GM19455 (cell line): ENCODE results near the gene ITPR1.

Experiments used
- ATAC-seq: cut with Tn5 transposase; IDR thresholded peaks from one replicate; pipeline ENCODE4 v1.9.1; 2021; ENCODE audit not compliant: unreplicated experiment

Gene ITPR1

GRCh38 chr3:4800595-4800994 lies 307.4 kb downstream of the ITPR1 start:
- no peak for ATAC-seq

DNA sequence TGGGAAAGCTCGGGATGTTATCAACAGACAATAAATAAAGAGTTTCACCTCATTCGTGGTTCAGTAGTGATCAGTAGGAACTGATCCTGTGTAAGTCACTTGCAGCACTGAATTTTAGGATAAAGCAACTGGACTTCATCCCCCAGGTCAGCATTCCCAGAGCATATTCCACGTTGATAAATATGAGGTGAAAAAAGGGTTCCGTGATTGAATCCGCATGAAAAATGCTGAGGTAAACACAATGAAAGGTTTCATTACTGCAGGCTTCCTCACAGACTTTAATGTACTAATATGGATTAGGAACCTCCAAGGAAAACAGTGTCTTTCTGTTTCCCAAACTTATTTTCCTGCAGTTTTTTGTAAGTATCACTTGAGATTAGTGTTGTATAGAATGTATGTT lies 308.7 kb downstream of the ITPR1 start:
- ATAC-seq: no peak

DNA sequence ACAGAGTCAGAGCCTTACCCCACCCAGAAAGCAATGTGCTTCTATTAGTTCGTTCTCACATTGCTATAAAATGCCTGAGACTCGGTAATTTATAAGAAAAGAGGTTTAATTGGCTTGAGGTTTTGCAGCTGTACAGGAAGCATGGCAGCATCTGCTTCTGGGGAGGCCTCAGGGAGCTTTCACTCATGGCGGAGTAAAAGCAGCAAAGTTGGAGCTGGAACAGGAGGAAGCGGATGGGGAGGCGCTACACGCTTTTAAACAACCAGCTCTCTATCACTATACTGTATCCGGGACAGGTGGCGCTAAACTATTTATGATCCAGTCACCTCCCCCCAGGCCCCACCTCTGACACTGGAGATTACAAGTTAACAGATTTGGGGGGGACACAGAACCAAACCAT lies 309.8 kb downstream of the ITPR1 start:
- ATAC-seq: no peak

- no peak for ATAC-seq
These were observed 311.3 kb downstream of the ITPR1 start for GRCh38 chr3:4804161-4805058.

GRCh38 chr3:4805662-4806061 lies 312.5 kb downstream of the ITPR1 start:
- ATAC-seq: no peak

- ATAC-seq: no peak
These were observed 313.5 kb downstream of the ITPR1 start for GRCh38 chr3:4806535-4807108.

DNA sequence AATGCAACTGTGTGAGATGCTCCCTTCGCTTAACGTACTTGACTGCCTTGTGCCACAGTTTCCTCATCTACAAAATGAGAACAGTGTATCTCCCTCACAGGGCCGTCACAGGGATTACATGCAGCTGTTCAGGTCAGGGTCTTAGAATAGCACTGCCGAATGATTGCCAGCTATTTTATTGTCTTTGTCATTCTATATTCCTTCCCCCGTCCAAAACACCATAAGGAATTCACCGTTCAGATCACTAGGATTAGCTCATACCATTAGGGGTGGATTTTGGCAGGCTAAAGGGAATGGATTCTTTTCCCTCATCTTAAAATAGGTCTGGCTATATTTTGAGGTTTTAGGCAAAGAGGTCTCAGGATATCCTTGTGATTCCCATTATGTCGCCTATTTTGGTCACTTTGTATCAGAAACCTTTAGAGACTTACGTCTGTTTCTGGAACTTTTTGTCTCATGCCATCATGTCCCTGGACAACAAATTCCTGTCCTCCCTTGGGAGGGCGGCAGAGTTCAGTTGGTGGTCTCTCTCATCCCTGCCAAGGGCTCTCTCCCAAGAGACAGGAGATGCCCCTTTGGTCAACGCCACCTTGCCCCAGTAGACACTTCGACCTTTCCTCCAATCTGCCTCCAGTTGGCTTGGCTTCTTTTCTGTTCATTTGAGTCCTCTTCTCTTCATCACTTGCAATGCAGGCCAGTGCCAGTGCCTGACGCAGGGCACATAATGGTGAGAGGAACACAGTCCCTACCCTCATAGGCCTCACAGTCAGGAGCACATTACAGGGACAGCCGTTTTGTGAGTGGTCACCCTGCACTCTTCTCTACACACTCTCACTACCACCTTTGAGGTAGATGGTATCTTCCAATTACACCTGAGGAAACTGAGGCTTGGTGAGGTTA lies 314.5 kb downstream of the ITPR1 start:
- no peak for ATAC-seq

- ATAC-seq: no peak
These were observed 315.5 kb downstream of the ITPR1 start for GRCh38 chr3:4808637-4809036.

GRCh38 chr3:4809922-4810321 lies 316.8 kb downstream of the ITPR1 start:
- no peak for ATAC-seq

DNA sequence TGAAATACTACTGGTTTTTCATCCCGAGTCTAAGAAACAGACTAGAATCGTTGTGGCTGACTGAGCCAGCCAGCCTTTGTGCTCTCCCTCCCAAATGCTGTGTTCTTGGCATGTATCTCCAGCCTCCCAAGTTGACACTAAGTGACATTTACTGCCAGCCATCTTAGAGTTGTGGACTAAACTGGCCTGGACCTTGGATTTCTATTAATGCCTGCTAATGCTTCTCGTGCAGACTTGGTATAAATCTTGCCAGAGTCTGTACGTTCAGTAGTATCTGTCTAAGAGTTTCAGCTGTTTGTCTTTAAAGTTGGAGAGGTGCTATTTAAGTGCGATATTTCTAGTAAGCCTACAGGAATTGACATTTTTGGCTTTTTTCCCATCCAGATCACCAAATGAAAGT lies 319.4 kb downstream of the ITPR1 start:
- ATAC-seq: no peak

DNA sequence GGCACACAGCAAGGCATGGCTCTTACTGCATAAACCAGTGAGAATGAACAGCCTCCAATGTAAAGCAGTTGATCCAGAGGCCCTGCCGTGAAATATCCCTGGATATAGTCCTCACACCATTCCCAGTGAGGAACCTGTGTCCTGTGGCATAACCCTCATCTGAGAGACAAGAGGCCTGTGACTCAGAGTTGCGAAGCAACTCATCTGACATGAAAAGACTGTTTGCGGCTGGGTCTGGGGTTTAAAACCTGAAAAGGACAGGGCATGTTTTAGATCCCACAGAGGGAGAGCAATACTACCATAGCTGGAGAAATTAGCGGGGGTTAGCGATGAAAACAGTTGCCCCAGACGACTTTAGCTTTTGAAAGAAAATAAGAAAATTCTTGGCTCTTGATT lies 320.8 kb downstream of the ITPR1 start:
- no peak for ATAC-seq

- ATAC-seq: no peak
These were observed 321.3 kb downstream of the ITPR1 start for GRCh38 chr3:4814305-4814903.

- no peak for ATAC-seq
These were observed 321.9 kb downstream of the ITPR1 start for GRCh38 chr3:4814904-4815574.

DNA sequence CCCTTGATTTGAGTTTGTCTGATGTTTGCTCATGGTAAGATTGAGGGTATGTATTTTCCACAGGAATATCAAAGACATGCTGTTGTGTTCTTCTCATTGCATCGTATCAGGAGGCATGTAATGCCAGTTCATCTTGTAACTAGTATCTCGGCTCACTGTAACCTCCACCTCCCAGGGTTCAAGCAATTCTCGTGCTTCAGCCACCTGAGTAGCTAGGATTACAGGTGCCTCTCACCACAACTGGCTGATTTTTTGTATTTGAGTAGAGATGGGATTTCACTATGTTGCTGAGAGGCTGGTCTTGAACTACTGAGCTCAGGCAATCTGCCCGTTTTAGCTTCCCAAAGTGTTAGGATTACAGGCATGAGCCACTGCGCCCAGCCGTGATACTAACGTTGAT lies 323.2 kb downstream of the ITPR1 start:
- no peak for ATAC-seq

- ATAC-seq: no peak
These were observed 323.6 kb downstream of the ITPR1 start for GRCh38 chr3:4816718-4817117.

DNA sequence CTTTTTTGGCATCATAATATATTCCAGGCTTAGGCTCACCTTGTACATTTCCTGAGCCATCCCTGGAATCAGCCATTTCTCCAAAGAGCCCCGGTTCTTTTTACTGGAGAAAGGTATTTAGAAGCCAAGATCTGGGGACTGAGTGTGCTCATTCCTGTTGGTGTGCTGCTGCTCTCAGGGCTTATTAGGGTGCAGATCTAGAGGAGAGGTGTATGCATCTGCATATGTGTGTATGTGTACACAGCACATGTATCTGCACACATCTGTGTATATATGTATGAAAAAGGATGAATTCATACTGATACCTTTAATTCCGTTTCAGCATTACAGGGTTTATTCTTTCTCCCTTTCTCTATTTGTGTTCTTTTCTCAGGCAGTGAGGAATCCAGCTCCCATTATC lies 324.0 kb downstream of the ITPR1 start:
- no peak for ATAC-seq

GRCh38 chr3:4818164-4818563 lies 325.0 kb downstream of the ITPR1 start:
- ATAC-seq: no peak

DNA sequence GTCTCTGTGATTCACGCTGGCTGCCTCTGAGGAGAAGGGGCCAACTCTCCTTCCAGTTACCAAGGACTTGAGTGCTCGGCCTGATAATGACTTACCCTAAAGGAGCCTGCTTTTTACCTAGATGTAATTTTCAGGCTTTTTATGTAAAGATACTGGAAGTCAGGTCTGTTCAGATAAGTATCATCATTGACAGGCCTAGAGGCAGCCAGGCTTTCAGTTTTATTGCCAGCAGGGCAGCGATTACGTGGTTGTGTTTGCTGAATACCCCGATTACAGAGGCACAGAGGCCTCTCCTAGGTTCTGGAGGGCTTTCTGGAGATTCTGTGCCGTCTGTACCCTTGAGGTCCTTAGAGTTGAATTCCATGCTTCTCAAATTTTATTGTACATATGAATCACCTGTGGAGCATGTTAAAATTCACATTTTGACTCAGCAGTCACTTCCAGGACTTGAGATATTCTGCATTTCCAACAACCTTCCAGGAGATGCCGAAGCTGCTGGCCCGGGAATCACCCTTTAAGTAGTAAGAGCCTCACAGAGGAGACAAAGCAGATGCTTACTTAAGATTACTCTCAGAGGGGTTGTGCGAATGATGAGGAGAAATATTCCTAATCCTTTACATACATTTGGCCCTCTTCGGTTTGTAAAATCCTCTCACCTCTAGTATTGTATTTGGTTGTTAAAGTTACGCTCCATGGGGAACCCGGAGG lies 326.0 kb downstream of the ITPR1 start:
- ATAC-seq: no peak

DNA sequence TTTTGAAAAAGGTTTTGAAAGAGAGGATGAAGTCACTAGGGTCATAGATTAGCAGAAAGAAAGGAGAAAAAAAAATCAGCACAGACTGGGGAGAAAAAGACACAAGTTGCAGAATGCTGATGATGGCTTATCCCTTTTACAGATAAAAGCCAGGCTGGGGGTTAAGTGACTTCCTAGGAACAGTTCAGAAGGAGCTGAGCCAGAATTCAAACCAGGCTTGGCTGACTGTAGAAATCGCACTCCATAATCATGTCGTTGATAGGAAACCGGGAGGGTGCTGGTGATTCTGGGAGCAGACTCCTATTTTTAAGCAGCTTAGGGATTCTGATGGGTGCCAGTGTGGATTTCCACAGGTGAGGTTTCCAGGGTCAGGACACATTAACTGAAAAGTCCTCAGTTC lies 326.6 kb downstream of the ITPR1 start:
- no peak for ATAC-seq
